Measurements from ENCODE around the gene UBR4.

The UBR4 gene

GRCh38 chr1:19137158-19137557 lies 72.9 kb downstream of the UBR4 start:
- H3K4me3 ChIP-seq (replicated peaks; ENCODE audit: low read depth, low read length): no peak overlapping the region
- no peak for DNase-seq (ENCODE audit: extremely low read depth, low read depth)
- no peak for TF ChIP-seq CTCF (IDR thresholded peaks at IDR 0.05; ENCODE audit: low read depth, low read length, missing control alignments)

- no peak for DNase-seq (ENCODE audit: extremely low read depth, low read depth)
- H3K4me3 ChIP-seq (replicated peaks; ENCODE audit: low read depth, low read length): no peak overlapping the region
- no peak for TF ChIP-seq CTCF (IDR thresholded peaks at IDR 0.05; ENCODE audit: low read depth, low read length, missing control alignments)
Measured at GRCh38 chr1:19133360-19133759, 76.7 kb downstream of the UBR4 start.

- no peak for TF ChIP-seq CTCF (IDR thresholded peaks at IDR 0.05; ENCODE audit: low read depth, low read length, missing control alignments)
- no peak overlapping the region for H3K4me3 ChIP-seq (replicated peaks; ENCODE audit: low read depth, low read length)
- no peak for DNase-seq (ENCODE audit: extremely low read depth, low read depth)
Measured at GRCh38 chr1:19130468-19130867, 79.6 kb downstream of the UBR4 start.

GRCh38 chr1:19128968-19129514 lies 81.0 kb downstream of the UBR4 start:
- no peak for DNase-seq (ENCODE audit: extremely low read depth, low read depth)
- no peak overlapping the region for H3K4me3 ChIP-seq (replicated peaks; ENCODE audit: low read depth, low read length)
- no peak for TF ChIP-seq CTCF (IDR thresholded peaks at IDR 0.05; ENCODE audit: low read depth, low read length, missing control alignments)

- DNase-seq (ENCODE audit: extremely low read depth, low read depth): no peak
- no peak for TF ChIP-seq CTCF (IDR thresholded peaks at IDR 0.05; ENCODE audit: low read depth, low read length, missing control alignments)
- H3K4me3 ChIP-seq (replicated peaks; ENCODE audit: low read depth, low read length): no peak overlapping the region
Measured at GRCh38 chr1:19124273-19124672, 85.8 kb downstream of the UBR4 start.

- no peak for DNase-seq (ENCODE audit: extremely low read depth, low read depth)
Measured at GRCh38 chr1:19123837-19124236, 86.2 kb downstream of the UBR4 start.

More at GRCh38 chr1:19123837-19124236, 86.2 kb downstream of the UBR4 start:
- no peak for TF ChIP-seq CTCF (IDR thresholded peaks at IDR 0.05; ENCODE audit: low read depth, low read length, missing control alignments)
- no peak overlapping the region for H3K4me3 ChIP-seq (replicated peaks; ENCODE audit: low read depth, low read length)
